Kidney (tissue), 14 donors: ENCODE measurements around the gene KCNJ14. TPM values are rescaled to one million over a fixed set of nuclear protein-coding genes. Genes with fewer than 3 reads are reported as not detected.

Experiments
- DNase-seq, 5 donors: peaks; one replicate each; pipeline ENCODE4 v3.0.0-alpha.2; 2013 to 2020
- FAIRE-seq: peaks from 2 replicates; lab custom pipeline; 2012; peaks lifted over from hg19 to GRCh38; lab: Jason Lieb, UNC
- H3K27ac ChIP-seq, 2 donors: one replicate each; pipeline ENCODE4 v1.7.0; 2013; ENCODE audit warnings: low read depth in 2 of 2, low read length in 2 of 2, inconsistent platforms in 1 of 2
- H3K27me3 ChIP-seq: one replicate; pipeline ENCODE4 v1.7.1; 2013; ENCODE audit warnings: low read length, inconsistent platforms; ENCODE audit not compliant: control insufficient read depth, insufficient read depth
- H3K36me3 ChIP-seq, 3 donors: one replicate each; pipeline versions ENCODE4 v1.7.0 to v1.7.1; 2013; ENCODE audit warnings: low read length in 3 of 3, control low read depth in 1 of 3, inconsistent platforms in 1 of 3; ENCODE audit not compliant: insufficient read depth in 3 of 3, control insufficient read depth in 2 of 3
- H3K4me1 ChIP-seq, 3 donors: one replicate each; pipeline versions ENCODE4 v1.7.0 to v1.7.1; 2013; ENCODE audit warnings: low read length in 3 of 3, inconsistent platforms in 1 of 3, low read depth in 1 of 3; ENCODE audit not compliant: control insufficient read depth in 2 of 3, insufficient read depth in 2 of 3
- H3K4me3 ChIP-seq, 3 donors: one replicate each; pipeline versions ENCODE4 v1.7.0 to v1.8.1; 2013; ENCODE audit warnings: low read length in 3 of 3, control low read depth in 1 of 3, inconsistent platforms in 1 of 3
- H3K9ac ChIP-seq, 3 donors: one replicate each; pipeline versions ENCODE4 v1.7.0 to v1.7.1; 2013; ENCODE audit warnings: low read length in 3 of 3, control low read depth in 1 of 3, inconsistent platforms in 1 of 3
- H3K9me3 ChIP-seq, 3 donors: one replicate each; pipeline versions ENCODE4 v1.7.0 to v1.7.1; 2013; ENCODE audit warnings: low read length in 3 of 3, control low read depth in 1 of 3, inconsistent platforms in 1 of 3; ENCODE audit not compliant: control insufficient read depth in 2 of 3, insufficient read depth in 1 of 3
- intact Hi-C: fragments of 100-400 bp; cut with DNase I; formaldehyde crosslinking; loops from one replicate; pipeline ENCODE4 v1.11.1; 2022
- polyA plus RNA-seq: library from polyadenylated mRNA; stranded (reverse); fragments of 350-450 nt; fragmentation: Illumina TruSeq; extraction: RNeasy Lipid Tissue Mini Kit (QIAGEN cat#74804); gene quantifications from one replicate; pipeline ENCODE4 v1.2.3, GENCODE V29; 2014; ENCODE audit warnings: low read depth, low replicate concordance; ENCODE audit not compliant: insufficient read depth
- total RNA-seq: library from RNA; stranded (reverse); fragmentation: NEBNext Ultra II Directional; extraction: Animal tissue kit (Norgen Biotek cat#: 25700); gene quantifications from one replicate; pipeline ENCODE4 v1.2.1, GENCODE V29; 2021
- TF ChIP-seq, protein P1 (sequence below): IDR thresholded peaks from 3 replicates; pipeline ENCODE4 v1.5.1; 2012; ENCODE audit warnings: mild to moderate bottlenecking, moderate library complexity, borderline replicate concordance; ENCODE audit not compliant: insufficient read depth; ENCODE audit errors: extremely low read depth
- donor health status: control.
- donor health status: control.
- donor health status: control.
- donor health status: control.
- donor health status: control.
- donor health status: DM: yes; HTN: yes; CAD: no.
- donor health status: Normal renal cell carcinoma (clear cell type).

The KCNJ14 gene
- total and polyA plus RNA-seq, 2 donors from 2014 or later = 0.28 to 1.0 TPM

DNA sequence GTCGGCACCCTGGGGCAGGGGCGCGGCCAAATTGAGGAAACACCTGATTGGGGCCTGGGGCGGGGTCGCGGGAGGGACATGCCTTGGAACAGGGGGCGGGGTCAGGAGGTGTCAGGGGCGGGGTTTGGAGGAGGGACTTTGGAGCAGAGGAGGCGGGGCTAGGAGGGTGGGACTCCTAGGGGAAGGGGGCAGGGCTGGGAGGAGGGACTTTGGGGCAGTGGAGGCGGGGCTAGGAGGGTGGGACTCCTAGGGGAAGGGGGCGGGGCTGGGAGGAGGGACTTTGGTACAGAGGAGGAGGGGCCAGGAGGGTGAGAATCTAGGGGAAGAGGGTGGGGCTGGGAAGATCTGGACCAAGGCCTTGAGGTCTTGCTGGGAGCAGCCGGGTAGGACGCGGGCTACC, 40.0 kb upstream of the KCNJ14 start:
- FAIRE-seq (no peak), DNase-seq (peak; percentile 67 to 93 (median 79))
- TF ChIP-seq, protein P1, sequence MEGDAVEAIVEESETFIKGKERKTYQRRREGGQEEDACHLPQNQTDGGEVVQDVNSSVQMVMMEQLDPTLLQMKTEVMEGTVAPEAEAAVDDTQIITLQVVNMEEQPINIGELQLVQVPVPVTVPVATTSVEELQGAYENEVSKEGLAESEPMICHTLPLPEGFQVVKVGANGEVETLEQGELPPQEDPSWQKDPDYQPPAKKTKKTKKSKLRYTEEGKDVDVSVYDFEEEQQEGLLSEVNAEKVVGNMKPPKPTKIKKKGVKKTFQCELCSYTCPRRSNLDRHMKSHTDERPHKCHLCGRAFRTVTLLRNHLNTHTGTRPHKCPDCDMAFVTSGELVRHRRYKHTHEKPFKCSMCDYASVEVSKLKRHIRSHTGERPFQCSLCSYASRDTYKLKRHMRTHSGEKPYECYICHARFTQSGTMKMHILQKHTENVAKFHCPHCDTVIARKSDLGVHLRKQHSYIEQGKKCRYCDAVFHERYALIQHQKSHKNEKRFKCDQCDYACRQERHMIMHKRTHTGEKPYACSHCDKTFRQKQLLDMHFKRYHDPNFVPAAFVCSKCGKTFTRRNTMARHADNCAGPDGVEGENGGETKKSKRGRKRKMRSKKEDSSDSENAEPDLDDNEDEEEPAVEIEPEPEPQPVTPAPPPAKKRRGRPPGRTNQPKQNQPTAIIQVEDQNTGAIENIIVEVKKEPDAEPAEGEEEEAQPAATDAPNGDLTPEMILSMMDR = no peak
- Histone ChIP-seq H3K9me3 (no peaks in the 10 kb centered on the region), H3K4me3 (no peak overlapping the region), H3K9ac (no peak overlapping the region), H3K27me3 (no peaks in the 10 kb centered on the region), H3K4me1 (peaks cover 0 to 2% (median 0%) of the 10 kb centered on the region in 3 donors), H3K36me3 (no peaks in the 10 kb centered on the region), H3K27ac (no peak overlapping the region)
- intact Hi-C loops = no loop called here

DNA sequence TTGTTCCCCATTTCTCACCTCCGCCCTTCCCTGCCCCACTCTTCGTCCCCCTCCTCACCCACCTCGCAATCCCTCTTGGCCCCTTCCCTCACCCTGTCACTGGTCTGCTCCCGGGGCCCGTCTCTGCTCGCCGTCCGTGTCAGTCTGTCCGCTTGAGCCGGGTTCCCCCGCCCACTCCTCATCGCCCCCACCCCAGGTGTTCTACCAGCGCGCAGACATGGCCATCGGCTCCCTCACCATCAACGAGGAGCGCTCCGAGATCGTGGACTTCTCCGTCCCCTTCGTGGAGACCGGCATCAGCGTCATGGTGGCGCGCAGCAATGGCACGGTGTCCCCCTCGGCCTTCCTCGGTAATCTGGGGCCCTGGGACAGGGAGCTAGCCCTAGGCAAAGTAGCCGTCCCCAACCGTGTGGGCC, 39.6 kb upstream of the KCNJ14 start:
- TF ChIP-seq, protein P1 = no peak
- intact Hi-C loops = no loop called here
- FAIRE-seq (no peak), DNase-seq (peak in 1 of 5 donors; percentile 80)
- Histone ChIP-seq H3K4me3 (no peak overlapping the region), H3K9ac (no peak overlapping the region), H3K27me3 (no peaks in the 10 kb centered on the region), H3K27ac (no peak overlapping the region), H3K36me3 (no peaks in the 10 kb centered on the region), H3K9me3 (no peaks in the 10 kb centered on the region), H3K4me1 (peaks cover 0 to 2% (median 0%) of the 10 kb centered on the region in 3 donors)

DNA sequence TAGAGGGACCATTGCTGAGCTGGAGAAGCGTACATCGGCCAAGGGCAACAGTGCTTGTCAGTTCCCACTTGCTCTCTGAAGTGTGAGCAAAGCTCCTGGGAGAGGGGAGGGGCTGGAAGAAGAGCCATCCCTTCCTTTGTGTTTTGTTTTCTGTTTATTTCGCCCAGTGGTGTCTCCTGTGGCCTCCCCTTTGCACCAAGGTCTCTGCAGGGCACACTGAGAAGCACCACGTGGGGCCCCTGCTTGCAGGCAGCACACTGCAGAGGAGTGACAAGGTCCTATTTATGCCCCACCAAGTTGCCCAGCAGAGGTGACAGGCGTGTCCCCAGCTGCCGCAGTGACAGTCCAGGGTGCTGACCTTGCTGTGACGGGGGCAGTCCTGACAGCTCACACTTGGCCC, 38.0 kb upstream of the KCNJ14 start:
- H3K27me3 ChIP-seq = no peaks in the 10 kb centered on the region
- no peak overlapping the region for H3K4me3 ChIP-seq
- no peaks in the 10 kb centered on the region for H3K9me3 ChIP-seq
- peaks cover 0 to 2% (median 0%) of the 10 kb centered on the region in 3 donors for H3K4me1 ChIP-seq
- DNase-seq = peak in 1 of 5 donors; percentile 41
- TF ChIP-seq, protein P1 = no peak
- intact Hi-C loops = no loop called here
- H3K36me3 ChIP-seq = no peaks in the 10 kb centered on the region
- FAIRE-seq = no peak
- no peak overlapping the region for H3K9ac ChIP-seq
- H3K27ac ChIP-seq = no peak overlapping the region
